ENCODE data around the gene RCAN3. TPM values are rescaled to one million over a fixed set of nuclear protein-coding genes. Genes with fewer than 3 reads are reported as not detected.
A peak's percentile ranks its signal among the peaks of the same experiment; 100 is the strongest.
"Not testable (repeated sequence)": the region's sequence is repeated elsewhere in the genome, so short reads cannot be mapped to it uniquely, and the experiment has no call there.

Gene RCAN3
- total RNA-seq, 4 donors from 2014 or later: 25.6 to 37.9 (median 35.2) TPM

DNA sequence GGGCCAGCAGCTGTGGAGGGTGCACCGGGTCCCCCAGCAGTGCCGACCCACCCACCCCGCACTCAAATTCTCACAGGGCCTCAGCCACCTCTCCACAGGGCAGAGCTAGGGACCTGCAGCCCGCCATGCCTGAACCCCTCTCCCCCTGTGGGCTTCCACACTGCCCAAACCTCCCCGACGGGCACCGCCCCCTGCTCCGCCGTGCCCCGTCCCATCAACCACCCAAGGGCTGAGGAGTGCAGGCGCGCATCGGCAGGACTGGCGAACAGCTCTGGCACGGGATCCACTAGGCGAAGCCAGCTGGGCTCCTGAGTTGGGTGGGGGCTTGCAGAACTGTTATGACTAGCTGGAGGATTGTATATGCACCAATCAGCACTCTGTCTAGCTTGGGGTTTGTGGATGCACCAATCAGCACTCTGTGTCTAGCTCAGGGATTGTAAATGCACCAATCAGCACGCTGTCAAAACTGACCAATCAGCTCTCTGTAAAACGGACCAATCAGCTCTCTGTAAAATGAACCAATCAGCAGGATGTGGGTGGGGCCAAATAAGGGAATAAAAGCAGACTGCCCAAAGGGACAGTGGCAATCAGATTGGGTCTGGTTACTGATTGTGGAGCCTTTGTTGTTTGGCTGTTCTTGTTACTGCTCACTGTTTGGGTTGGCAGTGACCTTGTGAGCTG, 12.4 kb upstream of the RCAN3 start:
- Histone ChIP-seq H3K4me1 (no peaks in the 10 kb centered on the region), H3K36me3 (no peaks in the 10 kb centered on the region), H3K9me3 (no peaks in the 10 kb centered on the region), H3K27me3 (no peaks in the 10 kb centered on the region), H3K27ac (no peak overlapping the region), H3K4me3 (replicated peaks in 1 of 3) (no peak overlapping the region)
- no peak for TF ChIP-seq POLR2A (IDR thresholded peaks at IDR 0.05)
- TF ChIP-seq, protein P1, sequence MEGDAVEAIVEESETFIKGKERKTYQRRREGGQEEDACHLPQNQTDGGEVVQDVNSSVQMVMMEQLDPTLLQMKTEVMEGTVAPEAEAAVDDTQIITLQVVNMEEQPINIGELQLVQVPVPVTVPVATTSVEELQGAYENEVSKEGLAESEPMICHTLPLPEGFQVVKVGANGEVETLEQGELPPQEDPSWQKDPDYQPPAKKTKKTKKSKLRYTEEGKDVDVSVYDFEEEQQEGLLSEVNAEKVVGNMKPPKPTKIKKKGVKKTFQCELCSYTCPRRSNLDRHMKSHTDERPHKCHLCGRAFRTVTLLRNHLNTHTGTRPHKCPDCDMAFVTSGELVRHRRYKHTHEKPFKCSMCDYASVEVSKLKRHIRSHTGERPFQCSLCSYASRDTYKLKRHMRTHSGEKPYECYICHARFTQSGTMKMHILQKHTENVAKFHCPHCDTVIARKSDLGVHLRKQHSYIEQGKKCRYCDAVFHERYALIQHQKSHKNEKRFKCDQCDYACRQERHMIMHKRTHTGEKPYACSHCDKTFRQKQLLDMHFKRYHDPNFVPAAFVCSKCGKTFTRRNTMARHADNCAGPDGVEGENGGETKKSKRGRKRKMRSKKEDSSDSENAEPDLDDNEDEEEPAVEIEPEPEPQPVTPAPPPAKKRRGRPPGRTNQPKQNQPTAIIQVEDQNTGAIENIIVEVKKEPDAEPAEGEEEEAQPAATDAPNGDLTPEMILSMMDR (IDR thresholded peaks at IDR 0.05): no peak
- intact Hi-C loops (cut with DNase I): no loop called here
- DNase-seq: no peak
- WGBS, 2 donors: 90 to 98% methylated on average over 3 to 16 of the region's 18 CpGs

DNA sequence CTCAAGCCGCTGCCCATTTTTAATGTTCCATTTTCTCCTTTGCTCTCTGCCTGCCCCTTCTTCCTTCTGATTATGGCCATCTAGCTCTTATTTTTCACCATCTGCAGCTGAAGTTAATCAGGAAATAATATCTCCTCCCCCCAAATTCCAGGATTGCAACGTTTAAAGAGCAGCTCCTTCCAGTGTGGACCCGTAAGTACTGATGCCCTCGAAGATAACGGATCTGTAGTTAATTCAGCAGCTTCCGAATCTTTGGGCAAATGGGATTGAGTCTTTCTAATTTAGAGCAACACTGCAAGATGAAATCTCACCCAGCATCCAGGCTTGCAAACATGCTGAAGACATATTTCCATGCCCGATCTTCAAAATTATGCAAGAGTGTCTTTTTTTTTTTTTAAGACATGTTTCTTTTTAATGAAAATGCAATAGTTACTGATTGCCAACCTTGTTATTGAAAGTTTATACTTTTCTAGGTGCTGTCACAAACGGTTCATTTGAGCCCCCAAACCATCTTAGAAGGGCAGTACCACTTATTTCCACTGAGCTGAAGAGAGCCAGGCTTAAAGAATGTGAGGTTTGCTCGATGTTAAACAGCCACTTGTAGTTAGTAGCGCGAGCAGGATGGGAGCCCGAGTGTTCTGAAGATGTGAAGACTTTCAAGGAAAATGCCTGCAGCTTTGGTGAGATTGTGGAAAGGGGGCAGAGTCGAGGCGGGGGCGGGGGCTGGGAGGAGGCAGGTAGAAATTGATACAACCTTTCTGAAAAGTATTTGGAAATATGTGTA, 10.9 kb upstream of the RCAN3 start:
- no peak overlapping the region for H3K27ac ChIP-seq
- peak; percentile 50 to 55 for DNase-seq
- no peaks in the 10 kb centered on the region for H3K4me1 ChIP-seq
- no peaks in the 10 kb centered on the region for H3K9me3 ChIP-seq
- H3K36me3 ChIP-seq: no peaks in the 10 kb centered on the region
- intact Hi-C loops (cut with DNase I): no loop called here
- no peaks in the 10 kb centered on the region for H3K27me3 ChIP-seq
- no peak overlapping the region for H3K4me3 ChIP-seq (replicated peaks in 1 of 3)
- TF ChIP-seq, protein P1 (IDR thresholded peaks at IDR 0.05): peak in 5 of 6 experiments; percentile 18 to 49 (median 33)
- no peak for TF ChIP-seq POLR2A (IDR thresholded peaks at IDR 0.05)
- 30 to 34% methylated on average over 15 of the region's 15 CpGs for WGBS, 2 donors

DNA sequence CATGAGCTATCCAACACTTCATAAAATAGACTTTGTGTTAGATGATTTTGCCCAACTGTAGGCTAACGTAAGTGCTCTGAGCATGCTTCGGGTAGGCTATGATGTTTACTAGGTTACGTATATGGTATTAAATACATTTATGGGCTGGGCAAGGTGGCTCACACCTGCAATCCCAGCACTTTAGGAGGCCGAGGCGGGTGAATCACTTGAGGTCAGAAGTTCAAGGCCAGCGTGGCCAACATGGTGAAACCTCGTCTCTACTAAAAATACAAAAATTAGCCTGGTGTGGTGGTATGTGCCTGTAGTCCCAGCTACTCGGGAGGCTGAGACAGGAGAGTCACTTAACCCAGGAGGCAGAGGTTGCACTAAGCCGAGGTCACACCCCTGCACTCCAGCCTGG, 9.7 kb upstream of the RCAN3 start:
- DNase-seq; H3K27me3 ChIP-seq; H3K36me3 ChIP-seq; intact Hi-C loops (cut with DNase I); H3K27ac ChIP-seq; H3K4me3 ChIP-seq (replicated peaks in 1 of 3); H3K9me3 ChIP-seq; H3K4me1 ChIP-seq: not testable (repeated sequence)
- 95% methylated on average over 9 of the region's 9 CpGs for WGBS, 2 donors

DNA sequence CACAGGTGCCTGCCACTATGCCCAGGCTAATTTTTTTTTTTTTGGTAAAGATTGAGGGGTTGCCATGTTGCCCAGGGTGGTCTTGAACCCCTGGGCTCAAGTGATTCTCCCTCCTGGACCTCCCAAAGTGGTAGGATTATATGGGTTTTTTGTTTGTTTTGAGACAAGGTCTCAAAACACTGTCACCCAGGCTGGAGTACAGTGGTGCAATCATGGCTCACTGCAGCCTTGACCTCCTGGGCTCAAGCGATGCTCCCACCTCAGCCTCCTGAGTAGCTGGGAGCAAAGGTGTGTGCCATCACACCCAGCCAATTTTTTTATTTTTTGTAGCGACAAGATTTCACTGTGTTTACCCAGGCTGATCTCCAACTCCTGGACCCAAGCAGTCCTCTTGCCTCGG, 8.9 kb upstream of the RCAN3 start:
- no peaks in the 10 kb centered on the region for H3K27me3 ChIP-seq
- no peak overlapping the region for H3K27ac ChIP-seq
- TF ChIP-seq POLR2A (IDR thresholded peaks at IDR 0.05): no peak
- TF ChIP-seq, protein P1 (IDR thresholded peaks at IDR 0.05): no peak
- intact Hi-C loops (cut with DNase I): no loop called here
- H3K36me3 ChIP-seq: no peaks in the 10 kb centered on the region
- DNase-seq: no peak
- no peaks in the 10 kb centered on the region for H3K4me1 ChIP-seq
- no peaks in the 10 kb centered on the region for H3K9me3 ChIP-seq
- H3K4me3 ChIP-seq (replicated peaks in 1 of 3): no peak overlapping the region
- 93 to 94% methylated on average over 3 of the region's 3 CpGs for WGBS, 2 donors

DNA sequence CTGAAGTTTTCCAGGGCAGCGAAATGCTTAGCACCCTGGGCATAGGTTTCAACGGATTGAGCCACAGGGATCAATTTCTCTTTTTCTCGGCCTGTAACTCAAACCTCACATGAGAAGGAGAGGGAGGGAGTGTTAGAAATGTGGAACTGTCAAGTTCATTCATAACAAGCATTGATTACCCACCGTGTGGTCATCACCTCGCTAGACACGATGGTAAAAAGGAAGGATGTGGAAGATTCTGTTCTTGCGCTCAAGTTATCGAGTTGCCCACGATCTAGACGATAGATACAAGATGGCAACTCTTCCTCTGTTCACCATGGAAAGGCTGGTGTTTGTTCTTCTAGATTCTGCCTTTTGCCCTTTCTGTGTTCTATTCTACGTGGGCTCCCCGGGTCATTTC, 4.0 kb upstream of the RCAN3 start:
- H3K27me3 ChIP-seq: no peaks in the 10 kb centered on the region
- no peak for DNase-seq
- no peaks in the 10 kb centered on the region for H3K9me3 ChIP-seq
- intact Hi-C loops (cut with DNase I): no loop called here
- TF ChIP-seq, protein P1 (IDR thresholded peaks at IDR 0.05): no peak
- TF ChIP-seq POLR2A (IDR thresholded peaks at IDR 0.05): no peak
- 89 to 92% methylated on average over 12 of the region's 12 CpGs for WGBS, 2 donors
- no peaks in the 10 kb centered on the region for H3K36me3 ChIP-seq
- peaks cover 0 to 6% of the 10 kb centered on the region in 2 donors for H3K4me1 ChIP-seq
- H3K27ac ChIP-seq: no peak overlapping the region
- H3K4me3 ChIP-seq (replicated peaks in 1 of 3): no peak overlapping the region

Measured in thyroid gland (tissue), 4 donors.